ENCODE measurements around the gene NRXN2. TPM values are rescaled to one million over a fixed set of nuclear protein-coding genes. Genes with fewer than 3 reads are reported as not detected.

NRXN2 gene
- polyA plus RNA-seq, 4 donors, result 0.45 to 8.9 (median 2.7) TPM

- Histone ChIP-seq H3K27ac (ENCODE audit: low read depth in 1 of 3, low read length in 2 of 3) (no peak overlapping the region), H3K27me3 (ENCODE audit: control insufficient read depth in 3 of 3, insufficient read depth in 3 of 3, low read length in 3 of 3) (peaks cover 0 to 62% (median 17%) of the 10 kb centered on the region in 3 donors), H3K4me1 (ENCODE audit: control insufficient read depth in 3 of 3, insufficient read depth in 2 of 3, low read depth in 1 of 3, low read length in 2 of 3) (peaks cover 0 to 33% (median 0%) of the 10 kb centered on the region in 3 donors), H3K4me3 (ENCODE audit: low read depth in 1 of 3, low read length in 3 of 3) (peak overlapping the region in 1 of 3 donors; percentile 19), H3K9me3 (ENCODE audit: control insufficient read depth in 2 of 2, insufficient read depth in 1 of 2, low read depth in 1 of 2, low read length in 1 of 2) (no peaks in the 10 kb centered on the region), H3K36me3 (ENCODE audit: control insufficient read depth in 3 of 3, insufficient read depth in 2 of 3, low read depth in 1 of 3, low read length in 3 of 3) (no peaks in the 10 kb centered on the region)
- 39 to 46% (median 44%) methylated on average over 10 to 11 of the region's 11 CpGs for WGBS, 3 donors
- DNase-seq (no peak), FAIRE-seq (no peak)
These were observed 81.2 kb downstream of the NRXN2 start for GRCh38 chr11:64641596-64642417.

- 56 to 74% (median 56%) methylated on average over 4 of the region's 4 CpGs for WGBS, 3 donors
- DNase-seq (no peak), FAIRE-seq (no peak)
- no peaks in the 10 kb centered on the region for H3K9me3 ChIP-seq (ENCODE audit: control insufficient read depth in 2 of 2, insufficient read depth in 1 of 2, low read depth in 1 of 2, low read length in 1 of 2)
- peaks cover 0 to 23% (median 0%) of the 10 kb centered on the region in 3 donors for H3K4me1 ChIP-seq (ENCODE audit: control insufficient read depth in 3 of 3, insufficient read depth in 2 of 3, low read depth in 1 of 3, low read length in 2 of 3)
- H3K4me3 ChIP-seq (ENCODE audit: low read depth in 1 of 3, low read length in 3 of 3), result no peak overlapping the region
- H3K36me3 ChIP-seq (ENCODE audit: control insufficient read depth in 3 of 3, insufficient read depth in 2 of 3, low read depth in 1 of 3, low read length in 3 of 3), result peaks cover 0 to 2% (median 0%) of the 10 kb centered on the region in 3 donors
- H3K27me3 ChIP-seq (ENCODE audit: control insufficient read depth in 3 of 3, insufficient read depth in 3 of 3, low read length in 3 of 3), result peaks cover 0 to 43% (median 17%) of the 10 kb centered on the region in 3 donors
- H3K27ac ChIP-seq (ENCODE audit: low read depth in 1 of 3, low read length in 2 of 3), result no peak overlapping the region
These were observed 83.1 kb downstream of the NRXN2 start for GRCh38 chr11:64639885-64640284.

GRCh38 chr11:64638829-64639228, 84.2 kb downstream of the NRXN2 start:
- peaks cover 0 to 2% (median 0%) of the 10 kb centered on the region in 3 donors for H3K36me3 ChIP-seq (ENCODE audit: control insufficient read depth in 3 of 3, insufficient read depth in 2 of 3, low read depth in 1 of 3, low read length in 3 of 3)
- DNase-seq, result no peak
- no peaks in the 10 kb centered on the region for H3K9me3 ChIP-seq (ENCODE audit: control insufficient read depth in 2 of 2, insufficient read depth in 1 of 2, low read depth in 1 of 2, low read length in 1 of 2)
- no peak overlapping the region for H3K4me3 ChIP-seq (ENCODE audit: low read depth in 1 of 3, low read length in 3 of 3)
- peaks cover 0 to 24% (median 0%) of the 10 kb centered on the region in 3 donors for H3K4me1 ChIP-seq (ENCODE audit: control insufficient read depth in 3 of 3, insufficient read depth in 2 of 3, low read depth in 1 of 3, low read length in 2 of 3)
- H3K27ac ChIP-seq (ENCODE audit: low read depth in 1 of 3, low read length in 2 of 3), result no peak overlapping the region
- no peak for FAIRE-seq
- peaks cover 0 to 33% (median 8%) of the 10 kb centered on the region in 3 donors for H3K27me3 ChIP-seq (ENCODE audit: control insufficient read depth in 3 of 3, insufficient read depth in 3 of 3, low read length in 3 of 3)
- WGBS, 3 donors, result 91 to 100% (median 98%) methylated on average over 2 of the region's 2 CpGs

GRCh38 chr11:64638018-64638665, 84.9 kb downstream of the NRXN2 start:
- H3K4me3 ChIP-seq (ENCODE audit: low read depth in 1 of 3, low read length in 3 of 3), result peak overlapping the region in 1 of 3 donors; percentile 32
- no peak for FAIRE-seq

DNA sequence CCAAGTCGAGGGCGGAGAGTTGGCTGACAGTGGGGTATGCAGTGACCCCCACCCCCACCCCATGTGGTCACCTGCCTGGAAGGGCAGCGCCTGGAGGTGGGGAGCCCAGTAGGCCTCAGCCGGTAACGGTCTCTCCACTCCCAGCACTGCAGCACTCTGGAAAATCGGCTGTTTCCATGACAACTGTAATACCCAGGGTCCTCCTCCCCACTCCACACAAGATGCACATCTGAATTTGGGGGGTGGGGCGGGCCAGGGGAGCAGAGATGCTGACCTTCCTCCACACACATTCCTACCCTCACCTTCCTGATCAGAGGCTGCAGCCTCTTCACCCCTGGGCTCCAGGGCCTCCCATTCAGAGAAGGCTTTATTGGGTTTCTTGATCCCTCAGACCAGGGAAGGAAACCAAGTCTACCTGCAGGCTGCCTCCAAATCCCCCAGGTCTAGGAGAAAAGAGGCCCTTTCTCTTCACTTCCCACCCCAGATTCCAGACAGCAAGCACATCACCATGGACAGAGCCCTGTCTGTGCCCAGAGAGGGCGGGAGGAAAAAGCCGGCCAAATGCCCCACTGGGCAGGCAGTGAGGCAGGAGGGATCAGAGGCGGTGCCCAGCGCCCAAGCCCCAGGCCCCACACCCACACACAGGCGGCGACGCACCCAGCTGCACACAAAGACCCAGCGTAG, 85.5 kb downstream of the NRXN2 start:
- peaks cover 0 to 25% (median 8%) of the 10 kb centered on the region in 3 donors for H3K27me3 ChIP-seq (ENCODE audit: control insufficient read depth in 3 of 3, insufficient read depth in 3 of 3, low read length in 3 of 3)
- no peaks in the 10 kb centered on the region for H3K9me3 ChIP-seq (ENCODE audit: control insufficient read depth in 2 of 2, insufficient read depth in 1 of 2, low read depth in 1 of 2, low read length in 1 of 2)
- FAIRE-seq, result no peak
- peak overlapping the region in 1 of 3 donors; percentile 62 for H3K27ac ChIP-seq (ENCODE audit: low read depth in 1 of 3, low read length in 2 of 3)
- H3K36me3 ChIP-seq (ENCODE audit: control insufficient read depth in 3 of 3, insufficient read depth in 2 of 3, low read depth in 1 of 3, low read length in 3 of 3), result peaks cover 0 to 2% (median 0%) of the 10 kb centered on the region in 3 donors
- 47 to 68% (median 59%) methylated on average over 11 to 15 of the region's 15 CpGs for WGBS, 3 donors
- peak overlapping the region in 1 of 3 donors; percentile 32 for H3K4me3 ChIP-seq (ENCODE audit: low read depth in 1 of 3, low read length in 3 of 3)
- no peak for DNase-seq
- peaks cover 0 to 25% (median 0%) of the 10 kb centered on the region in 3 donors for H3K4me1 ChIP-seq (ENCODE audit: control insufficient read depth in 3 of 3, insufficient read depth in 2 of 3, low read depth in 1 of 3, low read length in 2 of 3)

More at GRCh38 chr11:64638018-64638665, 84.9 kb downstream of the NRXN2 start:
- WGBS, 3 donors, result 10 to 25% (median 20%) methylated on average over 36 to 37 of the region's 37 CpGs
- peak; percentile 23 to 86 for DNase-seq
- Histone ChIP-seq H3K27me3 (ENCODE audit: control insufficient read depth in 3 of 3, insufficient read depth in 3 of 3, low read length in 3 of 3) (peaks cover 0 to 30% (median 8%) of the 10 kb centered on the region in 3 donors), H3K36me3 (ENCODE audit: control insufficient read depth in 3 of 3, insufficient read depth in 2 of 3, low read depth in 1 of 3, low read length in 3 of 3) (peaks cover 0 to 2% (median 0%) of the 10 kb centered on the region in 3 donors), H3K27ac (ENCODE audit: low read depth in 1 of 3, low read length in 2 of 3) (peak overlapping the region in 1 of 3 donors; percentile 62), H3K9me3 (ENCODE audit: control insufficient read depth in 2 of 2, insufficient read depth in 1 of 2, low read depth in 1 of 2, low read length in 1 of 2) (no peaks in the 10 kb centered on the region), H3K4me1 (ENCODE audit: control insufficient read depth in 3 of 3, insufficient read depth in 2 of 3, low read depth in 1 of 3, low read length in 2 of 3) (peaks cover 0 to 25% (median 0%) of the 10 kb centered on the region in 3 donors)

GRCh38 chr11:64633555-64634159, 89.3 kb downstream of the NRXN2 start:
- DNase-seq (no peak), FAIRE-seq (no peak)
- WGBS, 3 donors, result 72 to 82% (median 77%) methylated on average over 7 of the region's 7 CpGs
- Histone ChIP-seq H3K27ac (ENCODE audit: low read depth in 1 of 3, low read length in 2 of 3) (no peak overlapping the region), H3K36me3 (ENCODE audit: control insufficient read depth in 3 of 3, insufficient read depth in 2 of 3, low read depth in 1 of 3, low read length in 3 of 3) (peaks cover 0 to 7% (median 0%) of the 10 kb centered on the region in 3 donors), H3K27me3 (ENCODE audit: control insufficient read depth in 3 of 3, insufficient read depth in 3 of 3, low read length in 3 of 3) (peaks cover 0 to 3% (median 0%) of the 10 kb centered on the region in 3 donors), H3K9me3 (ENCODE audit: control insufficient read depth in 2 of 2, insufficient read depth in 1 of 2, low read depth in 1 of 2, low read length in 1 of 2) (peaks cover 0 to 4% of the 10 kb centered on the region in 2 donors), H3K4me3 (ENCODE audit: low read depth in 1 of 3, low read length in 3 of 3) (no peak overlapping the region), H3K4me1 (ENCODE audit: control insufficient read depth in 3 of 3, insufficient read depth in 2 of 3, low read depth in 1 of 3, low read length in 2 of 3) (peaks cover 0 to 22% (median 0%) of the 10 kb centered on the region in 3 donors)

DNA sequence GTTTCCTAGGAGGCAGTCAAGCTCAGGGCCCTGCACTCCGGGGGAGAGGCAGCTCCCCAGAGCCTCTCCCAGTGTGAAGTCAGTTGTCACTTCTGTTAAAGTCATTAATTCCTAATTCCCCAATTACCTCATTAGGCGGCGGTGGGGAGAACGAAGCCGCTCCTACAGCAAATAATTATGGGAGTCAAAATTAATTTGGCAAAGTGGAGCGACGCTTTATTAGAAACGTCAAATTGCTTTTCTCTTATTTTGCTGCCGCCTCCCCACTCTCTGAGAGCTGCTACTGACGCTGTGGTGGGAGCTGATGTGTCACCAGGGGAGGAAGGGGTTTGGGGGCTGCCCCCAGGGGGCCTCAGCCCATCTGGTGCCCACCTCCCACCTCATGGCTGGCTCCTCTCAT, 90.3 kb downstream of the NRXN2 start:
- 86 to 91% (median 89%) methylated on average over 10 of the region's 10 CpGs for WGBS, 3 donors

More for the DNA sequence above, 90.3 kb downstream of the NRXN2 start:
- peaks cover 0 to 7% (median 0%) of the 10 kb centered on the region in 3 donors for H3K36me3 ChIP-seq (ENCODE audit: control insufficient read depth in 3 of 3, insufficient read depth in 2 of 3, low read depth in 1 of 3, low read length in 3 of 3)
- no peak overlapping the region for H3K27ac ChIP-seq (ENCODE audit: low read depth in 1 of 3, low read length in 2 of 3)
- peaks cover 0 to 3% (median 0%) of the 10 kb centered on the region in 3 donors for H3K27me3 ChIP-seq (ENCODE audit: control insufficient read depth in 3 of 3, insufficient read depth in 3 of 3, low read length in 3 of 3)
- peaks cover 0 to 4% of the 10 kb centered on the region in 2 donors for H3K9me3 ChIP-seq (ENCODE audit: control insufficient read depth in 2 of 2, insufficient read depth in 1 of 2, low read depth in 1 of 2, low read length in 1 of 2)
- FAIRE-seq (no peak), DNase-seq (no peak)
- peaks cover 0 to 14% (median 0%) of the 10 kb centered on the region in 3 donors for H3K4me1 ChIP-seq (ENCODE audit: control insufficient read depth in 3 of 3, insufficient read depth in 2 of 3, low read depth in 1 of 3, low read length in 2 of 3)
- H3K4me3 ChIP-seq (ENCODE audit: low read depth in 1 of 3, low read length in 3 of 3), result no peak overlapping the region
